SU-DHL-6 (cell line): ENCODE results near the gene ADCY5.
A peak's percentile ranks its signal among the peaks of the same experiment; 100 is the strongest.

Source experiments
- H2AFZ ChIP-seq: fragments of 200-600 bp; sonication (generic); 2 replicates; pipeline ENCODE4 v1.6.1; 2014; ENCODE audit warnings: low read depth, mild to moderate bottlenecking, moderate library complexity, mixed read lengths, antibody characterized with exemption, low read length; ENCODE audit not compliant: severe bottlenecking
- H3F3A ChIP-seq: fragments of 200-600 bp; shearing (Covaris generic); 2 replicates; pipeline ENCODE4 v1.6.0; 2016; ENCODE audit warnings: antibody characterized with exemption, mild to moderate bottlenecking; ENCODE audit not compliant: insufficient read depth
- H3K27ac ChIP-seq: fragments of 200-600 bp; sonication (generic); 2 replicates; pipeline ENCODE4 v1.5.1; 2016; ENCODE audit warnings: low read depth, mild to moderate bottlenecking, low read length, moderate library complexity, mixed read lengths
- H3K27me3 ChIP-seq: fragments of 200-600 bp; sonication (generic), shearing (Covaris generic); 2 replicates; pipeline ENCODE4 v1.6.0; 2014; ENCODE audit warnings: mild to moderate bottlenecking, low read length
- H3K36me3 ChIP-seq: fragments of 200-600 bp; sonication (generic); 2 replicates; pipeline ENCODE4 v1.6.1; 2014; ENCODE audit warnings: mild to moderate bottlenecking, low read length, mixed read lengths
- H3K4me2 ChIP-seq: fragments of 300-600, 200-600 bp; shearing (Covaris generic), sonication (generic); 2 replicates; pipeline ENCODE4 v1.6.0; 2014; ENCODE audit warnings: low read length, low read depth, mild to moderate bottlenecking; ENCODE audit not compliant: poor library complexity, severe bottlenecking
- H3K4me3 ChIP-seq: fragments of 200-600 bp; sonication (generic); 2 replicates; pipeline ENCODE4 v1.5.1; 2014; ENCODE audit warnings: antibody characterized with exemption, low read length, mild to moderate bottlenecking, mixed read lengths; ENCODE audit not compliant: insufficient read depth, poor library complexity, severe bottlenecking
- H3K79me2 ChIP-seq: fragments of 200-600 bp; sonication (generic); 2 replicates; pipeline ENCODE4 v1.6.1; 2014; ENCODE audit warnings: mild to moderate bottlenecking, low read length, moderate library complexity; ENCODE audit not compliant: insufficient read depth
- H3K9ac ChIP-seq: fragments of 200-600 bp; sonication (generic); 2 replicates; pipeline ENCODE4 v1.7.0; 2014; ENCODE audit warnings: mild to moderate bottlenecking, low read length
- H3K9me2 ChIP-seq: fragments of 200-600 bp; sonication (generic); replicated peaks from 2 replicates; pipeline ENCODE4 v1.6.1; 2014; ENCODE audit warnings: low read length; ENCODE audit not compliant: insufficient read depth
- H3K9me3 ChIP-seq: fragments of 200-600 bp; sonication (generic); 2 replicates; pipeline ENCODE4 v1.6.1; 2014; ENCODE audit warnings: low read length, mixed read lengths; ENCODE audit not compliant: insufficient read depth
- H4K20me1 ChIP-seq: fragments of 200-600 bp; sonication (generic); 2 replicates; pipeline ENCODE4 v1.6.1; 2014; ENCODE audit warnings: low read depth, mild to moderate bottlenecking, antibody characterized with exemption, low read length, moderate library complexity, mixed read lengths
- CTCF ChIP-seq: fragments of 200-600 bp; sonication (generic); IDR thresholded peaks from one replicate; pipeline ENCODE4 v1.5.1; 2017; ENCODE audit warnings: antibody characterized with exemption, mild to moderate bottlenecking, low read length, moderate library complexity; ENCODE audit not compliant: insufficient read depth, poor library complexity, severe bottlenecking
- EZH2phosphoT487 ChIP-seq: fragments of 200-600 bp; sonication (generic), shearing (Covaris generic); conservative IDR thresholded peaks from 2 replicates; pipeline ENCODE4 v1.6.1; 2018; ENCODE audit warnings: mild to moderate bottlenecking, antibody characterized with exemption, low read length, moderate library complexity, mixed read lengths

The ADCY5 gene

GRCh38 chr3:123286308-123287023, 162.4 kb downstream of the ADCY5 start:
- peak; percentile 51 for TF ChIP-seq CTCF
- no peak for TF ChIP-seq EZH2phosphoT487
- no peaks in the 10 kb centered on the region for H3K9me3 ChIP-seq
- no peaks in the 10 kb centered on the region for H3K27me3 ChIP-seq
- H3K4me2 ChIP-seq = no peak overlapping the region
- no peak overlapping the region for H2AFZ ChIP-seq
- no peaks in the 10 kb centered on the region for H3K36me3 ChIP-seq
- H3K9ac ChIP-seq = no peak overlapping the region
- H3K4me3 ChIP-seq = no peak overlapping the region
- H3F3A ChIP-seq = no peaks in the 10 kb centered on the region
- no peaks in the 10 kb centered on the region; the same call in 1 of the 2 replicates for H4K20me1 ChIP-seq
- H3K27ac ChIP-seq = no peak overlapping the region
- H3K79me2 ChIP-seq = no peaks in the 10 kb centered on the region
- H3K9me2 ChIP-seq = no peaks in the 10 kb centered on the region

- H2AFZ ChIP-seq = no peak overlapping the region
- H3F3A ChIP-seq = no peaks in the 10 kb centered on the region
- H3K4me2 ChIP-seq = no peak overlapping the region
- no peak overlapping the region for H3K27ac ChIP-seq
- H3K36me3 ChIP-seq = no peaks in the 10 kb centered on the region
- no peaks in the 10 kb centered on the region for H3K79me2 ChIP-seq
- no peaks in the 10 kb centered on the region; the same call in 1 of the 2 replicates for H4K20me1 ChIP-seq
- no peaks in the 10 kb centered on the region for H3K9me2 ChIP-seq
- H3K9me3 ChIP-seq = no peaks in the 10 kb centered on the region
- TF ChIP-seq CTCF = no peak
- TF ChIP-seq EZH2phosphoT487 = no peak
- no peak overlapping the region for H3K4me3 ChIP-seq
- no peak overlapping the region for H3K9ac ChIP-seq
- no peaks in the 10 kb centered on the region for H3K27me3 ChIP-seq
Observed at GRCh38 chr3:123285931-123286307, 163.0 kb downstream of the ADCY5 start.

GRCh38 chr3:123285479-123285878, 163.4 kb downstream of the ADCY5 start:
- H3K79me2 ChIP-seq = no peaks in the 10 kb centered on the region
- no peak overlapping the region for H3K27ac ChIP-seq
- no peaks in the 10 kb centered on the region for H3K27me3 ChIP-seq
- no peaks in the 10 kb centered on the region for H3K9me3 ChIP-seq
- H3K9ac ChIP-seq = no peak overlapping the region
- no peaks in the 10 kb centered on the region for H3K36me3 ChIP-seq
- H4K20me1 ChIP-seq = no peaks in the 10 kb centered on the region; the same call in 1 of the 2 replicates
- no peaks in the 10 kb centered on the region for H3F3A ChIP-seq
- TF ChIP-seq CTCF (no peak), EZH2phosphoT487 (no peak)
- H2AFZ ChIP-seq = no peak overlapping the region
- H3K4me3 ChIP-seq = no peak overlapping the region
- no peak overlapping the region for H3K4me2 ChIP-seq
- no peaks in the 10 kb centered on the region for H3K9me2 ChIP-seq
